Measurements from ENCODE around the gene ADGRA1.

GRCh38 chr10:133095586-133095985 lies 7.9 kb downstream of the ADGRA1 start:
- no peak for TF ChIP-seq CTCF (IDR thresholded peaks at IDR 0.05)
- TF ChIP-seq EP300 (IDR thresholded peaks at IDR 0.05) = no peak

Measured in sigmoid colon (tissue), 4 donors.